Stimulated activated CD4-positive, alpha-beta T cell treated with anti-CD3 and anti-CD28 coated beads, Interleukin-1b, Interleukin-23, amount 100 ng/mL, for 48 hours (primary cell): ENCODE data around the gene WDR55.
A peak's percentile ranks its signal among the peaks of the same experiment; 100 is the strongest.
"Not testable (repeated sequence)": the region's sequence is repeated elsewhere in the genome, so short reads cannot be mapped to it uniquely, and the experiment has no call there.

Source experiments
- DNase-seq: peaks from one replicate; pipeline ENCODE4 v3.0.0-alpha.2; 2020

The WDR55 gene

GRCh38 chr5:140658870-140659269, 5.8 kb upstream of the WDR55 start:
- no peak for DNase-seq

GRCh38 chr5:140660371-140660770, 4.3 kb upstream of the WDR55 start:
- DNase-seq, result not testable (repeated sequence)

GRCh38 chr5:140664030-140664358, 710 bp upstream of the WDR55 start:
- DNase-seq, result no peak

GRCh38 chr5:140671035-140671434, 6.3 kb downstream of the WDR55 start:
- not testable (repeated sequence) for DNase-seq

GRCh38 chr5:140671472-140672125, 6.9 kb downstream of the WDR55 start:
- DNase-seq, result no peak

GRCh38 chr5:140672455-140673186, 7.9 kb downstream of the WDR55 start:
- no peak for DNase-seq

- no peak for DNase-seq
These were observed 8.7 kb downstream of the WDR55 start, which contains the start of gene DND1 for GRCh38 chr5:140673187-140673976. Gene DND1, minus strand, starts transcription at chr5:140673576. Its CDS starts 34 bp downstream, at chr5:140673542.

- no peak for DNase-seq
These were observed 9.5 kb downstream of the WDR55 start for GRCh38 chr5:140674211-140674610.

- DNase-seq, result no peak
These were observed 9.9 kb downstream of the WDR55 start for GRCh38 chr5:140674629-140675028.

- no peak for DNase-seq
These were observed 13.2 kb downstream of the WDR55 start for GRCh38 chr5:140677947-140678346.

- no peak for DNase-seq
These were observed 14.3 kb downstream of the WDR55 start for GRCh38 chr5:140678993-140679392.

- no peak for DNase-seq
These were observed 25.8 kb downstream of the WDR55 start for GRCh38 chr5:140690376-140690932.

GRCh38 chr5:140690941-140691924, 26.5 kb downstream of the WDR55 start, which contains the start of the genes HARS1 and HARS2:
Gene HARS1, minus strand, starts transcription at chr5:140691370. Its CDS starts 66 bp downstream, at chr5:140691304.
Gene HARS2, plus strand, starts transcription at chr5:140691455. Its CDS starts 194 bp downstream, at chr5:140691649.
- peak; percentile 90 for DNase-seq

- DNase-seq, result no peak
These were observed 29.6 kb downstream of the WDR55 start for GRCh38 chr5:140694276-140694675.

- DNase-seq, result no peak
These were observed 32.3 kb downstream of the WDR55 start for GRCh38 chr5:140696891-140697492.

GRCh38 chr5:140700177-140701144, 35.8 kb downstream of the WDR55 start, which contains the start of gene ZMAT2:
Gene ZMAT2, plus strand, starts transcription at chr5:140700447. Its CDS starts 14 bp downstream, at chr5:140700461.
- peak; percentile 93 for DNase-seq

GRCh38 chr5:140707812-140708211, 43.1 kb downstream of the WDR55 start:
- no peak for DNase-seq

GRCh38 chr5:140708787-140709186, 44.1 kb downstream of the WDR55 start:
- DNase-seq, result not testable (repeated sequence)

- peak; percentile 93 for DNase-seq
These were observed 46.3 kb downstream of the WDR55 start for GRCh38 chr5:140710899-140711552.
